RWPE2 (cell line): Measurements from ENCODE around the gene DIPK1C.

Experiments
- ATAC-seq: fragments of 200-7000 bp; cut with Tn5 transposase; 3 replicates; pipeline ENCODE4 v1.9.1; 2021; ENCODE audit warnings: low read depth
- DNase-seq: peaks from one replicate; pipeline ENCODE4 v3.0.0-alpha.2; 2020; ENCODE audit warnings: low spot score
- H3K27ac ChIP-seq: fragments of 450-650 bp; 2 replicates; pipeline ENCODE4 v1.5.1; 2017; ENCODE audit warnings: mild to moderate bottlenecking; ENCODE audit not compliant: poor library complexity, severe bottlenecking
- H3K27me3 ChIP-seq: fragments of 250-450 bp; sonication (Bioruptor Pico); 2 replicates; pipeline ENCODE4 v1.5.1; 2021; ENCODE audit warnings: mild to moderate bottlenecking, moderate library complexity; ENCODE audit not compliant: insufficient read depth, poor library complexity, severe bottlenecking
- H3K36me3 ChIP-seq: fragments of 250-450 bp; sonication (Bioruptor Pico); 2 replicates; pipeline ENCODE4 v1.5.1; 2020; ENCODE audit warnings: low read depth, mild to moderate bottlenecking, moderate library complexity
- H3K4me1 ChIP-seq: fragments of 250-450 bp; sonication (Bioruptor Pico); 2 replicates; pipeline ENCODE4 v1.5.1; 2021; ENCODE audit warnings: mild to moderate bottlenecking, moderate library complexity; ENCODE audit not compliant: insufficient read depth, poor library complexity, severe bottlenecking
- H3K4me3 ChIP-seq: fragments of 250-450 bp; sonication (Bioruptor Pico); 2 replicates; pipeline ENCODE4 v1.5.1; 2021; ENCODE audit warnings: mild to moderate bottlenecking, moderate library complexity; ENCODE audit not compliant: severe bottlenecking
- H3K9me3 ChIP-seq: fragments of 250-450 bp; sonication (Bioruptor Pico); 2 replicates; pipeline ENCODE4 v1.5.1; 2021; ENCODE audit warnings: mild to moderate bottlenecking, moderate library complexity; ENCODE audit not compliant: severe bottlenecking
- CTCF ChIP-seq: fragments of 450-650 bp; IDR thresholded peaks from one replicate; pipeline ENCODE4 v1.5.1; 2017; ENCODE audit warnings: mild to moderate bottlenecking, moderate library complexity; ENCODE audit not compliant: poor library complexity, severe bottlenecking

DIPK1C gene

DNA sequence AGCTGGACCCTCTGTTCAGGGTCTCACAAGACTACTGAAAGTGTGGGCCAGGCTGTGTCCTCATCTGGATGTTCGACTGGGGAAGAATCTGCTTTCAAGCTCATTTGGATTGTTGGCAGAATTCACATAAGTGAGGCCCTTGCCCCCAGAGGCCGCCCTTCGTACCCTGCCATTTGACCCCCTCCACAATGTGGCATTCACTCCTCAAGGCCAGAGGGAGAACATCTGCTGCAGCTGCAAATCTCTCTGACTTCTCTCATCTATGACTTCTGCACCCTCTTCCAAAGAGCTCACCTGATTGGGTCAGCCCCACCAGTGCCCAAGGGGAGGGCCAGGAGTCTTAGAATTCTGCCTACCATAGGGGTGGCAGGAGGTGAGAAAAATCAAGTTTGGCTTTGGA, 35.2 kb upstream of the DIPK1C start:
- no peak for ATAC-seq
- TF ChIP-seq CTCF, result no peak

DNA sequence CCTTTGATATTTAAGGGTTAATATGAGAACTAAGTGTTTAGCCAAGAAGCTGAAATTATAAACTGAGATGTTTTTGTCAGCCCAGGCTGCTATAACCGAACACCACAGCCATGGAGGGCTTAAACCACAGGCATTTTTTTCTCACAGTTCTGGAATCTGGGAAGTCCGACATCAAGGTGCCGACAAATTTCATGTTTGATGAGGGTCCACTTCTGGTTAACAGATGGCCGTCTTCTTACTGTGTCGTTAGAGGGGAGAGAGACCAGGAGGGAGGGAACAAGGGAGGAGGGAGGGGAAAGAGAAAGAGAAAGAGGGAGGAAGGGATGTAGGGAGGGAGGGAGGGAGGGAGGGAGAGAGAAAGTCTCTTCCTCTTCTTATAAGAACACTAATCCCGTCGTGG, 32.6 kb upstream of the DIPK1C start:
- no peak overlapping the region for H3K4me3 ChIP-seq
- H3K27me3 ChIP-seq, result no peaks in the 10 kb centered on the region
- ATAC-seq (no peak), DNase-seq (no peak)
- TF ChIP-seq CTCF, result no peak
- no peak overlapping the region for H3K27ac ChIP-seq
- no peaks in the 10 kb centered on the region for H3K9me3 ChIP-seq
- H3K36me3 ChIP-seq, result no peaks in the 10 kb centered on the region
- no peaks in the 10 kb centered on the region for H3K4me1 ChIP-seq

More for the DNA sequence above, 35.2 kb upstream of the DIPK1C start:
- no peak for DNase-seq
- H3K4me1 ChIP-seq, result no peaks in the 10 kb centered on the region
- no peak overlapping the region for H3K27ac ChIP-seq
- H3K27me3 ChIP-seq, result no peaks in the 10 kb centered on the region
- H3K4me3 ChIP-seq, result no peak overlapping the region
- H3K9me3 ChIP-seq, result no peaks in the 10 kb centered on the region
- no peaks in the 10 kb centered on the region for H3K36me3 ChIP-seq

- H3K27me3 ChIP-seq, result no peaks in the 10 kb centered on the region
- no peaks in the 10 kb centered on the region for H3K36me3 ChIP-seq
- H3K27ac ChIP-seq, result no peak overlapping the region
- H3K4me3 ChIP-seq, result no peak overlapping the region
- H3K9me3 ChIP-seq, result no peaks in the 10 kb centered on the region
- H3K4me1 ChIP-seq, result no peaks in the 10 kb centered on the region
- no peak for DNase-seq
- no peak for TF ChIP-seq CTCF
- ATAC-seq, result no peak
Measured at GRCh38 chr18:74488864-74489263, 31.8 kb upstream of the DIPK1C start.

- ATAC-seq, result no peak
- no peak overlapping the region for H3K27ac ChIP-seq
- no peaks in the 10 kb centered on the region for H3K4me1 ChIP-seq
Measured at GRCh38 chr18:74488354-74488753, 31.2 kb upstream of the DIPK1C start.

More at GRCh38 chr18:74488354-74488753, 31.2 kb upstream of the DIPK1C start:
- Histone ChIP-seq H3K9me3 (no peaks in the 10 kb centered on the region), H3K27me3 (no peaks in the 10 kb centered on the region), H3K4me3 (no peak overlapping the region), H3K36me3 (no peaks in the 10 kb centered on the region)
- TF ChIP-seq CTCF, result no peak
- no peak for DNase-seq
